PC-3 (cell line): ENCODE data around the gene ATP5ME.

Experiments
- EZH2 ChIP-seq: fragments of 300-600 bp; sonication (generic); IDR thresholded peaks from one replicate; pipeline ENCODE4 v1.6.1; 2017; ENCODE audit warnings: antibody characterized with exemption, mild to moderate bottlenecking, low read length; ENCODE audit not compliant: unreplicated experiment
- EZH2phosphoT487 ChIP-seq: fragments of 300-600 bp; sonication (generic); IDR thresholded peaks from 2 replicates; pipeline ENCODE4 v1.6.1; 2018; ENCODE audit warnings: mild to moderate bottlenecking, antibody characterized with exemption, low read length, borderline replicate concordance
- TF ChIP-seq, protein P1 (sequence below): fragments of 300-600 bp; sonication (generic); conservative IDR thresholded peaks from 2 replicates; pipeline ENCODE4 v1.5.1; 2017; ENCODE audit warnings: antibody characterized with exemption, low read depth, mild to moderate bottlenecking, low read length

DNA sequence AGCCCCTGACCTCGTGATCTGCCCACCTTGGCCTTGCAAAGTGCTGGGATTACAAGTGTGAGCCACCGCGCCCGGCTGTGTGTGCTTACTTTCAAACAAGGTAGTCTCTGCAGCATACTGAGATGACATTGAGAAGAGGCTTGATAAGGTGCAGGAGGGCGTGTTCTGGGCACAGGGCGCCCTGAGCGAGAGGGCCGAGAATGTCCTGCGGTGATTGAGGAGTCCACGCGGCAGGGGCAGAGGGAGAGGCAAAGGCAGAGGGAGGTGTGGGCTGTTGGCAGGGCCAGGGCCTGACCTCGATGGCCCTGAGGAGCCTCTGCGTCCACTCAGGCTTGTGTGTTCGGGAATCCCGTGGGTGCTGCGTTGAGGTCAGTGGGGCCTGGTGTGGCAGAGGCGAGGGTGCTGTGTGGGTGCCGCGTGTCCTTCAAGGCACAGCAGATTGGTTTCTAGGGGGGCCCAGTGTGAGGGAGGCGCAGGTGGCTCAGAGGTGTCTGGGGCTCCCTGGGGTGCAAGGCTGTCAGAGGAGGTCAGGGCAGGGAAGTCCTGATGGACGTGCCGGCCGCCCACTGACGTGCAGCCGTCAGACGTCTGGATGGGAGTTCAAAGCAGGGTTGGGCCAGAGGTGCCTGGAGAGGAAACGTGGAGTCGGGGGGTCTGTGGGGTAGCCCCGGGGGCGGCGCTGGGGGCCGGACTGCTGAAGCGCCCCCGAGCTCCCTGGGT lies 43.7 kb upstream of the ATP5ME start:
- TF ChIP-seq, protein P1, sequence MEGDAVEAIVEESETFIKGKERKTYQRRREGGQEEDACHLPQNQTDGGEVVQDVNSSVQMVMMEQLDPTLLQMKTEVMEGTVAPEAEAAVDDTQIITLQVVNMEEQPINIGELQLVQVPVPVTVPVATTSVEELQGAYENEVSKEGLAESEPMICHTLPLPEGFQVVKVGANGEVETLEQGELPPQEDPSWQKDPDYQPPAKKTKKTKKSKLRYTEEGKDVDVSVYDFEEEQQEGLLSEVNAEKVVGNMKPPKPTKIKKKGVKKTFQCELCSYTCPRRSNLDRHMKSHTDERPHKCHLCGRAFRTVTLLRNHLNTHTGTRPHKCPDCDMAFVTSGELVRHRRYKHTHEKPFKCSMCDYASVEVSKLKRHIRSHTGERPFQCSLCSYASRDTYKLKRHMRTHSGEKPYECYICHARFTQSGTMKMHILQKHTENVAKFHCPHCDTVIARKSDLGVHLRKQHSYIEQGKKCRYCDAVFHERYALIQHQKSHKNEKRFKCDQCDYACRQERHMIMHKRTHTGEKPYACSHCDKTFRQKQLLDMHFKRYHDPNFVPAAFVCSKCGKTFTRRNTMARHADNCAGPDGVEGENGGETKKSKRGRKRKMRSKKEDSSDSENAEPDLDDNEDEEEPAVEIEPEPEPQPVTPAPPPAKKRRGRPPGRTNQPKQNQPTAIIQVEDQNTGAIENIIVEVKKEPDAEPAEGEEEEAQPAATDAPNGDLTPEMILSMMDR = no peak
- TF ChIP-seq EZH2phosphoT487 (no peak), EZH2 (no peak)
